Stomach (tissue), 9 donors: ENCODE results near the gene TMPRSS5. TPM values are rescaled to one million over a fixed set of nuclear protein-coding genes. Genes with fewer than 3 reads are reported as not detected.
"Not testable (repeated sequence)": the region's sequence is repeated elsewhere in the genome, so short reads cannot be mapped to it uniquely, and the experiment has no call there.

ENCODE experiments used
- DNase-seq, 2 donors: peaks; one replicate each; pipeline versions ENCODE4 v3.0.0 to v3.0.0-alpha.2; 2013 to 2019
- H3K27ac ChIP-seq, 5 donors: fragments of 200-600 bp in 4 of 5; sonication (generic) in 4 of 5; one replicate each; pipeline ENCODE4 v1.5.1; 2013 to 2019; ENCODE audit warnings: mild to moderate bottlenecking in 1 of 5, moderate library complexity in 1 of 5
- H3K27me3 ChIP-seq, 3 donors: fragments of 200-600 bp; sonication (generic); one replicate each; pipeline ENCODE4 v1.5.1; 2017 to 2019; ENCODE audit warnings: mixed run types in 1 of 3
- H3K36me3 ChIP-seq, 4 donors: fragments of 200-600 bp; sonication (generic); 1 replicate in 3 of 4; 2 replicates in 1 of 4; pipeline ENCODE4 v1.5.1; 2016 to 2019
- H3K4me1 ChIP-seq, 4 donors: fragments of 200-600 bp; sonication (generic); one replicate each; pipeline ENCODE4 v1.5.1; 2016 to 2019
- H3K4me3 ChIP-seq, 4 donors: fragments of 200-600 bp; sonication (generic) in 3 of 4; one replicate each; pipeline ENCODE4 v1.5.1; 2016 to 2019; ENCODE audit warnings: mild to moderate bottlenecking in 1 of 4
- H3K9me3 ChIP-seq, 4 donors: fragments of 200-600 bp; sonication (generic); one replicate each; pipeline ENCODE4 v1.5.1; 2016 to 2019
- CTCF ChIP-seq, 7 experiments: fragments of 450-650 bp in 4 of 7; fragments of 200-600 bp in 3 of 7; sonication (generic) in 3 of 7; IDR thresholded peaks; one replicate each; pipeline ENCODE4 v1.5.1; 2016 to 2019; ENCODE audit warnings: antibody characterized with exemption in 7 of 7, control low read depth in 2 of 7, mild to moderate bottlenecking in 1 of 7
- EP300 ChIP-seq: sonication (generic); formaldehyde crosslinking; IDR thresholded peaks from one replicate; pipeline ENCODE4 v1.6.1; 2017; ENCODE audit warnings: antibody characterized with exemption
- POLR2A ChIP-seq, 4 donors: fragments of 450-650 bp; IDR thresholded peaks; one replicate each; pipeline ENCODE4 v1.6.1; 2016; ENCODE audit warnings: antibody characterized with exemption in 4 of 4, control low read depth in 2 of 4, mild to moderate bottlenecking in 1 of 4, moderate library complexity in 1 of 4
- POLR2AphosphoS5 ChIP-seq, 3 donors: sonication (generic); formaldehyde crosslinking; IDR thresholded peaks; one replicate each; pipeline ENCODE4 v1.6.1; 2016; ENCODE audit warnings: antibody characterized with exemption in 3 of 3
- WGBS, 5 donors: extraction: QIAGEN DNeasy Blood & Tissue Kit in 3 of 5; methylation state at CpG; one replicate each; pipeline versions ENCODE4 v1.1.5 to v1.1.7; 2013 to 2018; 5-methylcytosine and 5-hydroxymethylcytosine counted together
- intact Hi-C: fragments of 100-400 bp; cut with DNase I; formaldehyde crosslinking; loops from one replicate; pipeline ENCODE4 v1.15.1; 2023; ENCODE audit warnings: low total_unique reads
- polyA plus RNA-seq, 3 donors: library from polyadenylated mRNA; stranded (reverse); fragments of 200-250 nt; gene quantifications; one replicate each; pipeline ENCODE4 v1.2.3, GENCODE V29; 2013
- total RNA-seq, 5 donors: library from RNA; depleted of rRNA; stranded (reverse); fragments of >200 nt; gene quantifications; one replicate each; pipeline versions ENCODE4 v1.1.0 to v1.2.3, GENCODE V29; 2014 to 2016
- donor health status: healthy with polysubstance abuse.
- donor health status: Bipolar disorder and iron deficiency.
- donor health status: healthy.

TMPRSS5 gene
- total and polyA plus RNA-seq, 8 donors, result 0.25 to 7.7 (median 0.90) TPM; not detected in 4

GRCh38 chr11:113722221-113722620 is 16.1 kb upstream of the TMPRSS5 start:
- Histone ChIP-seq H3K4me3 (no peak overlapping the region), H3K9me3 (no peaks in the 10 kb centered on the region), H3K4me1 (peaks cover 0 to 3% (median 0%) of the 10 kb centered on the region in 4 donors), H3K27me3 (no peaks in the 10 kb centered on the region), H3K27ac (no peak overlapping the region), H3K36me3 (peaks cover 0 to 25% (median 6%) of the 10 kb centered on the region in 4 donors)
- WGBS, 5 donors, result 68 to 82% (median 76%) methylated on average over 4 of the region's 4 CpGs
- intact Hi-C loops, result no loop called here
- no peak for DNase-seq
- TF ChIP-seq EP300 (no peak), POLR2AphosphoS5 (IDR thresholded peaks at IDR 0.05) (no peak), CTCF (IDR thresholded peaks at IDR 0.05) (no peak)

- no peak for DNase-seq
- Histone ChIP-seq H3K4me1 (peaks cover 0 to under 1% (median 0%) of the 10 kb centered on the region in 4 donors), H3K27ac (no peak overlapping the region), H3K27me3 (no peaks in the 10 kb centered on the region), H3K36me3 (peaks cover 0 to 29% (median 6%) of the 10 kb centered on the region in 4 donors), H3K4me3 (no peak overlapping the region), H3K9me3 (no peaks in the 10 kb centered on the region)
- no peak for TF ChIP-seq CTCF (IDR thresholded peaks at IDR 0.05)
- no peak for TF ChIP-seq EP300
- no peak for TF ChIP-seq POLR2A (IDR thresholded peaks at IDR 0.05)
- no peak for TF ChIP-seq POLR2AphosphoS5 (IDR thresholded peaks at IDR 0.05)
- 92 to 97% (median 97%) methylated on average over 3 of the region's 3 CpGs for WGBS, 5 donors
- intact Hi-C loops, result no loop called here
Observed at GRCh38 chr11:113721462-113722066, 15.5 kb upstream of the TMPRSS5 start.

- H3K9me3 ChIP-seq, H3K27ac ChIP-seq, H3K4me3 ChIP-seq, DNase-seq, H3K27me3 ChIP-seq, H3K4me1 ChIP-seq, intact Hi-C loops: not testable (repeated sequence)
- WGBS, 5 donors, result 56 to 80% (median 61%) methylated on average over 3 of the region's 3 CpGs
- peaks cover 0 to 40% (median 13%) of the 10 kb centered on the region in 4 donors for H3K36me3 ChIP-seq
Observed at GRCh38 chr11:113720478-113720877, 14.4 kb upstream of the TMPRSS5 start.

- TF ChIP-seq EP300 (no peak), POLR2AphosphoS5 (IDR thresholded peaks at IDR 0.05) (no peak), CTCF (IDR thresholded peaks at IDR 0.05) (no peak), POLR2A (IDR thresholded peaks at IDR 0.05) (no peak)
- no peak for DNase-seq
- Histone ChIP-seq H3K36me3 (peaks cover 0 to 59% (median 15%) of the 10 kb centered on the region in 4 donors), H3K27me3 (no peaks in the 10 kb centered on the region), H3K4me1 (no peaks in the 10 kb centered on the region), H3K27ac (no peak overlapping the region), H3K4me3 (no peak overlapping the region), H3K9me3 (peaks cover 0 to 7% (median 2%) of the 10 kb centered on the region in 4 donors)
- 81 to 91% (median 88%) methylated on average over 2 of the region's 2 CpGs for whole genome bisulfite sequencing, 5 donors
- intact Hi-C loops, result no loop called here
Observed at GRCh38 chr11:113715882-113716625, 9.9 kb upstream of the TMPRSS5 start.

- H3K9me3 ChIP-seq, result peaks cover 0 to 7% (median 3%) of the 10 kb centered on the region in 4 donors
- H3K4me3 ChIP-seq, result no peak overlapping the region
- peaks cover 0 to 52% (median 13%) of the 10 kb centered on the region in 4 donors for H3K36me3 ChIP-seq
- no peaks in the 10 kb centered on the region for H3K27me3 ChIP-seq
- TF ChIP-seq POLR2A (IDR thresholded peaks at IDR 0.05) (no peak), EP300 (no peak), POLR2AphosphoS5 (IDR thresholded peaks at IDR 0.05) (no peak), CTCF (IDR thresholded peaks at IDR 0.05) (no peak)
- intact Hi-C loops, result no loop called here
- H3K4me1 ChIP-seq, result no peaks in the 10 kb centered on the region
- WGBS, 5 donors, result 80 to 97% (median 85%) methylated on average over 1 of the region's 1 CpG
- H3K27ac ChIP-seq, result no peak overlapping the region
- DNase-seq, result no peak
Observed at GRCh38 chr11:113715273-113715672, 9.2 kb upstream of the TMPRSS5 start.
